ENCODE data around the gene CLEC3B. TPM values are rescaled to one million over a fixed set of nuclear protein-coding genes. Genes with fewer than 3 reads are reported as not detected.

CLEC3B gene
- total and polyA plus RNA-seq, 2 of the 8 experiments (the other 6 are each of a cell fraction or from before 2014, with no cell fraction given) = 0.32 TPM; not detected in 1

DNA sequence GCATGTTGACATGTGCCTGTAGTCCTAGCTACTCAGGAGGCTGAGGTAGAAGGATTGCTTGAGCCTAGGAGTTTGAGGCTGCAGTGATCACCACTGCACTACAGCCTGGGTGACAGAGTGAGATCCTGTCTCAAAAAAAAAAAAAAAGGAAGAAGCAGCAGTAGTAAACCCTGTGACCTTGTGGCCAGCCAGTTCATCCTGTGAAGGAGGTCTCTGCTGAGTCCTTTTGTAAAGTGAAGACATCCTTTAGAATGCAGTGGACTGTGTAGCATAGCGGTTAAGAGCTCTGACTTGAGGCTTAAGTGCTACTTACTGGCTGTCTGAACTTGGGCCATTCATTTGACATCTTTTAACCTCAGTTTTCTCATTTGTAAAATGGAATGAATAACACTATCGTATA is 41.8 kb upstream of the CLEC3B start:
- no peak overlapping the region for H2BK12ac ChIP-seq (ENCODE audit: low read depth, low read length)
- POLR2A ChIA-PET (ENCODE audit: partially characterized antibody) = interaction anchor here (6.6 kb wide), 1 partner anchor 8 kb away, joined by 48 read pairs; the partner anchor contains the start of genes EXOSC7 and ZDHHC3
- H4K91ac ChIP-seq (replicated peaks; ENCODE audit: insufficient read length, low read length) = no peak overlapping the region
- H3K23me2 ChIP-seq (ENCODE audit: low read depth, low read length) = no peaks in the 10 kb centered on the region
- H3K9me3 ChIP-seq (ENCODE audit: insufficient read depth in 2 of 2, low read depth in 1 of 2, low read length in 1 of 2) = peaks cover 2 to 11% of the 10 kb centered on the region in 2 experiments; a peak in 1 of 4 replicates
- no peak overlapping the region for H2BK20ac ChIP-seq (ENCODE audit: low read length)
- H3K23ac ChIP-seq (ENCODE audit: insufficient read length) = no peak overlapping the region
- peaks cover 14% of the 10 kb centered on the region for H3K79me1 ChIP-seq (ENCODE audit: low read depth, low read length)
- no peak overlapping the region for H3K18ac ChIP-seq (ENCODE audit: extremely low read depth, low read length)
- no peak overlapping the region for H4K5ac ChIP-seq (ENCODE audit: insufficient read length, low read depth, low read length)
- no peak overlapping the region for H3K4ac ChIP-seq (replicated peaks; ENCODE audit: insufficient read length, low read depth, low read length)
- no peak overlapping the region for H3K14ac ChIP-seq (ENCODE audit: insufficient read length)
- H3K56ac ChIP-seq (replicated peaks; ENCODE audit: insufficient read length, low read depth, low read length) = no peak overlapping the region
- TF ChIP-seq PHF8 (conservative IDR thresholded peaks at IDR 0.05; ENCODE audit: low read depth, low read length) = no peak
- TF ChIP-seq NRF1 (IDR thresholded peaks at IDR 0.05; ENCODE audit: low read depth, low read length) = no peak
- H3K4me2 ChIP-seq (ENCODE audit: insufficient read depth in 1 of 2, low read depth in 2 of 2, low read length in 2 of 2) = no peak overlapping the region
- H3K27ac ChIP-seq (ENCODE audit: low read depth, low read length) = no peak overlapping the region
- peaks cover 32 to 95% of the 10 kb centered on the region in 2 experiments for H3K79me2 ChIP-seq (ENCODE audit: control insufficient read depth in 1 of 2, insufficient read depth in 2 of 2, low read length in 2 of 2)
- no peak overlapping the region for H2BK15ac ChIP-seq (ENCODE audit: low read length)
- FAIRE-seq (no peak), DNase-seq (ENCODE audit: low read depth in 1 of 2, low spot score in 2 of 2) (no peak)
- peaks cover 6 to 16% of the 10 kb centered on the region in 2 experiments for H4K20me1 ChIP-seq (replicated peaks in 1 of 2; ENCODE audit: control insufficient read depth in 1 of 2, insufficient read depth in 2 of 2, low read length in 2 of 2)
- no peak overlapping the region for H4K8ac ChIP-seq (ENCODE audit: extremely low read depth, insufficient read depth, low read length)
- H2AK5ac ChIP-seq (ENCODE audit: low read depth, low read length) = no peak overlapping the region
- no peak overlapping the region for H2BK5ac ChIP-seq (ENCODE audit: low read depth, low read length)
- peaks cover 0 to 23% (median 7%) of the 10 kb centered on the region in 4 experiments; a peak in 4 of 8 replicates for H3K36me3 ChIP-seq (ENCODE audit: control insufficient read depth in 2 of 4, insufficient read depth in 4 of 4, low read length in 3 of 4)
- CTCF ChIA-PET (ENCODE audit: partially characterized antibody) = interaction anchor here (0.7 to 2.9 kb wide), 5 partner anchors 8 to 59 kb away, joined by 4 to 18 read pairs (median 4); no protein-coding TSS in a partner anchor
- no peaks in the 10 kb centered on the region for H3K27me3 ChIP-seq (replicated peaks in 1 of 4; ENCODE audit: control insufficient read depth in 3 of 4, extremely low read depth in 1 of 4, insufficient read depth in 3 of 4, low read length in 3 of 4)
- peaks cover 0 to 4% (median 1%) of the 10 kb centered on the region in 4 experiments; a peak in 1 of 7 replicates for H3K4me1 ChIP-seq (replicated peaks in 1 of 4; ENCODE audit: control insufficient read depth in 3 of 4, insufficient read depth in 4 of 4, low read length in 3 of 4)
- no peak overlapping the region for H3K9ac ChIP-seq (replicated peaks in 1 of 4; ENCODE audit: extremely low read depth in 1 of 4, low read depth in 3 of 4, low read length in 3 of 4)
- WGBS, 2 experiments (ENCODE audit: extremely low coverage in 1 of 2, insufficient coverage in 1 of 2, insufficient read length in 1 of 2, insufficient replicate concordance in 2 of 2, low coverage in 1 of 2, low lambda C conversion rate in 2 of 2, missing lambda C conversion rate in 1 of 2) = 91% methylated on average over 2 of the region's 2 CpGs; no CpG with 5 or more reads in 1 of the 2 experiments
- no peak overlapping the region for H3K4me3 ChIP-seq (ENCODE audit: extremely low read depth in 1 of 4, insufficient read depth in 2 of 4, low read depth in 3 of 4, low read length in 4 of 4)
- H2BK120ac ChIP-seq (replicated peaks; ENCODE audit: low read depth, low read length) = no peak overlapping the region
- H2AFZ ChIP-seq (ENCODE audit: low read length) = no peak overlapping the region
